Upper lobe of right lung (tissue), 1 donor: Measurements from ENCODE around the gene GTF3C2. TPM values are rescaled to one million over a fixed set of nuclear protein-coding genes. Genes with fewer than 3 reads are reported as not detected.

Experiments
- ATAC-seq: fragments of 200-7000 bp; cut with Tn5 transposase; one replicate; pipeline ENCODE4 v1.9.1; 2020; ENCODE audit warnings: mild to moderate bottlenecking, moderate library complexity
- DNase-seq: peaks from one replicate; pipeline ENCODE4 v3.0.0-alpha.2; 2020
- H3K27ac ChIP-seq: fragments of 200-600 bp; one replicate; pipeline ENCODE4 v1.8.0; 2022
- H3K27me3 ChIP-seq: fragments of 200-600 bp; one replicate; pipeline ENCODE4 v1.8.0; 2022; ENCODE audit warnings: mild to moderate bottlenecking
- H3K36me3 ChIP-seq: fragments of 200-600 bp; one replicate; pipeline ENCODE4 v1.8.0; 2022
- H3K4me1 ChIP-seq: fragments of 200-600 bp; one replicate; pipeline ENCODE4 v1.8.0; 2022
- H3K4me3 ChIP-seq: fragments of 200-600 bp; one replicate; pipeline ENCODE4 v1.8.0; 2022; ENCODE audit warnings: mild to moderate bottlenecking
- H3K9me3 ChIP-seq: fragments of 200-600 bp; one replicate; pipeline ENCODE4 v1.8.0; 2022
- intact Hi-C: fragments of 100-400 bp; cut with DNase I; formaldehyde crosslinking; loops from one replicate; pipeline ENCODE4 v1.11.0; 2022
- total RNA-seq: library from RNA; stranded (reverse); fragmentation: NEBNext Ultra II Directional; extraction: Animal tissue kit (Norgen Biotek cat#: 25700); gene quantifications from one replicate; pipeline ENCODE4 v1.2.1, GENCODE V29; 2021
- TF ChIP-seq, protein P1 (sequence below): fragments of 200-600 bp; IDR thresholded peaks from one replicate; pipeline ENCODE4 v1.8.0; 2022; ENCODE audit warnings: antibody characterized with exemption
- donor health status: DM: no; HTN: yes; CAD: no; lungs with severe emphysema.

GTF3C2 gene
- total RNA-seq, 1 donor from 2014 or later = 54.4 TPM

DNA sequence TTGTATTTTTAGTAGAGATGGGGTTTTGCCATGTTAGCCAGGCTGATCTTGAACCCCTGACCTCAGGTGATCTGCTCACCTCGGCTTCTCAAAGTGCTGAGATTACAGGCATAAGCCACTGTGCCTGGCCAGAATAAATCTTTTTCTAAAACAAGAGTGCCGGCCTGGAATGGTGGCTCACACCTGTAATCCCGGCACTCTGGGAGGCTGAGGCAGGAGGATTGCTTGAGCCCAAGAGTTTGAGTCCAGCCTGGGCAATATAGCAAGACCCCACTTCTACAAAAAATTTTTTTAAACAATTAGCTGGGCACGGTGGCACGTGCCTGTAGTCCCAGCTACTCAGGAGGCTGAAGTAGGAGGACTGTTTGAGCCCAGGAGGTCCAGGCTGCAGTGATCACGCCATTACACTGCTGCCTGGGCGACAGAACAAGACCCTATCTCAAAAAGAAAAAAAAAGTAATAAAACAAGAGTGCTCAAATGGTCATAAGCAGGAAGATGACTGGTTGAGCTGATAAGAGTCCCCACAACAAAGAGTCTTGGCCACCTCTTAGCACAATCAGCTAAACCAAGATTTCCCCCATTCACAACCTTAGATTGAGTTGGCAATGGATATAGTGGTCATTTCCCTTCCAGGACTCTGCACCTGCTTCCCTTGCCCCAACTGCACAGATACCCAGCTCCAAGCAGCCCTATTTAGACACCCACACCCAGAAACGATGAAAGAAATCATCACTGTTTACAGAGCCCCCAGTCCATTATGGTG lies 42.5 kb downstream of the GTF3C2 start:
- H3K4me3 ChIP-seq = no peak overlapping the region
- H3K9me3 ChIP-seq = no peaks in the 10 kb centered on the region
- H3K27me3 ChIP-seq = peaks cover under 1% of the 10 kb centered on the region
- TF ChIP-seq, protein P1, sequence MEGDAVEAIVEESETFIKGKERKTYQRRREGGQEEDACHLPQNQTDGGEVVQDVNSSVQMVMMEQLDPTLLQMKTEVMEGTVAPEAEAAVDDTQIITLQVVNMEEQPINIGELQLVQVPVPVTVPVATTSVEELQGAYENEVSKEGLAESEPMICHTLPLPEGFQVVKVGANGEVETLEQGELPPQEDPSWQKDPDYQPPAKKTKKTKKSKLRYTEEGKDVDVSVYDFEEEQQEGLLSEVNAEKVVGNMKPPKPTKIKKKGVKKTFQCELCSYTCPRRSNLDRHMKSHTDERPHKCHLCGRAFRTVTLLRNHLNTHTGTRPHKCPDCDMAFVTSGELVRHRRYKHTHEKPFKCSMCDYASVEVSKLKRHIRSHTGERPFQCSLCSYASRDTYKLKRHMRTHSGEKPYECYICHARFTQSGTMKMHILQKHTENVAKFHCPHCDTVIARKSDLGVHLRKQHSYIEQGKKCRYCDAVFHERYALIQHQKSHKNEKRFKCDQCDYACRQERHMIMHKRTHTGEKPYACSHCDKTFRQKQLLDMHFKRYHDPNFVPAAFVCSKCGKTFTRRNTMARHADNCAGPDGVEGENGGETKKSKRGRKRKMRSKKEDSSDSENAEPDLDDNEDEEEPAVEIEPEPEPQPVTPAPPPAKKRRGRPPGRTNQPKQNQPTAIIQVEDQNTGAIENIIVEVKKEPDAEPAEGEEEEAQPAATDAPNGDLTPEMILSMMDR = no peak
- no peaks in the 10 kb centered on the region for H3K4me1 ChIP-seq
- DNase-seq (no peak), ATAC-seq (no peak)
- H3K36me3 ChIP-seq = peaks cover 27% of the 10 kb centered on the region
- H3K27ac ChIP-seq = no peak overlapping the region
- intact Hi-C loops = no loop called here

DNA sequence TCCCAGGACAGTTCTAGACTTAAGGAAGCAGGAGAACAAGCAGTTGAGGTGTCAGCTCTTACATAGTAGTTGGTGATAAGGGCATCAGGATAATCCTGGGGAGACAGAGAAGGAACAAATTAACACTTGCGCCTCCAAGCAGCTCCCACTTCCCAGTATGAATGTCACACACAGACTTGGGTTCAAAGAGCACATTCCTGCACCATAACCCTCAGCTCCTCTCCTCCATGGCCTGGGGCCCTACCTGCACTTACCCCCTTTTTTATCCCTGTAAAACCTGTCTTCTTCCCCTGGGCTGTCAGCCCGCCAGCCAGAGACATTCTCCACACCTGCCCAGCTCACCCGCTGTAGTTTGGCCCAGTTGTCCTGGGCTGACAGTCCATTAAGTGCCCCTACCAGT lies 44.4 kb downstream of the GTF3C2 start:
- no peak overlapping the region for H3K27ac ChIP-seq
- peaks cover 9% of the 10 kb centered on the region for H3K4me1 ChIP-seq
- ATAC-seq (no peak), DNase-seq (no peak)
- intact Hi-C loops = no loop called here
- H3K27me3 ChIP-seq = peaks cover 19% of the 10 kb centered on the region
- peaks cover 21% of the 10 kb centered on the region for H3K36me3 ChIP-seq
- H3K9me3 ChIP-seq = no peaks in the 10 kb centered on the region
- H3K4me3 ChIP-seq = no peak overlapping the region
- TF ChIP-seq, protein P1 = no peak

DNA sequence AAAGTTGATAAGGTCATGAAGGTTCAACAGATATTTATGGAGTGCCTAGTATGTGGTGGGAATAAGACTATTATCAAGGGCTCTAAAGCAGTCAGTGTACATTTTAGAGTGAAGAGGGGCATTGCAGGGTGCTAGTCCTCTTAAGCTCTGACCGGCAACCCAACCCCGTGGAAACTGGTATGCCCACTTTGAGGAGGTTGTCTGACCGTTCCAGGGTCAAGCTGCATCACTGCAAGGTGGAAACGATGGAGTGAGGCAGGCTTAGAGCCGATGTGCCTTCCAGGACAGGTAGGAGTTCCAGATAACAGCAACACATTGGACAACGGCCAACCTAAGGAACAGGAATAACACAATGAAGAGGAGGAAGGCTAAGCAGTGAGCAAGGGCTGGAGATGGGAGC lies 46.9 kb downstream of the GTF3C2 start:
- Histone ChIP-seq H3K36me3 (peaks cover 14% of the 10 kb centered on the region), H3K27me3 (peaks cover 37% of the 10 kb centered on the region), H3K4me1 (peaks cover 20% of the 10 kb centered on the region), H3K27ac (no peak overlapping the region), H3K9me3 (no peaks in the 10 kb centered on the region), H3K4me3 (no peak overlapping the region)
- DNase-seq (peak; percentile 2), ATAC-seq (no peak)
- intact Hi-C loops = no loop called here
- TF ChIP-seq, protein P1 = no peak

DNA sequence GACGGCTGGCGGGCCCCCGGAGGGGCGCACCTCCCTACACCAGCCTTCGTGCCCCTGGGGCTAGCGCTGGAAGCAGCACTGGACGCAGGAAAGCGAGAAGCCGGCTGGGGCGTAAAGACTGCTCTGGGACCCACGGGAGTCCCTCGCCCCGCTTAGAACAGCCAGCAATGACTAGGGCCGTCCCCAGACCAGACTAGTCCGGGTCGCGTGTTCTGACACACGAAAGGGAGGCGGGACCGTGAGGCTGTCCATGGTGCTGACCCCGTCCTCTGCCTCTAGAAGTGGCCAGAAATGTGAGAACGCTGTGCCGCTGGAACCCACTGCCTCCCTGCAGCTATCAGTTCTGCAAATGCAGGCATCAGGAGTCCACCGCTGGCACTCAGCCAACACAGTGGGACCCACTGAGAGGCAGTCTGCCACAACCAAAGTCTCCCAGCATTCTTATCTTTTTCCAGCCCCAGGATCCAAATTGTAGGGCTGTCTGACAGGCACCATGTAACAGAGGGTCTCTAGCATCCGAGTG lies 48.1 kb downstream of the GTF3C2 start, which contains the start of gene UCN:
Gene UCN (minus strand): TSS at position 87 of the 523 bp plus-strand sequence. CDS start 550 bp downstream, outside the sequence.
- ATAC-seq (peak; percentile 7), DNase-seq (no peak)
- Histone ChIP-seq H3K4me1 (peaks cover 20% of the 10 kb centered on the region), H3K9me3 (no peaks in the 10 kb centered on the region), H3K4me3 (no peak within 1 kb of the TSS), H3K27me3 (peaks cover 37% of the 10 kb centered on the region), H3K36me3 (peaks cover 14% of the 10 kb centered on the region), H3K27ac (no peak within 1 kb of the TSS)
- TF ChIP-seq, protein P1 = no peak
- intact Hi-C loops = no loop called here

DNA sequence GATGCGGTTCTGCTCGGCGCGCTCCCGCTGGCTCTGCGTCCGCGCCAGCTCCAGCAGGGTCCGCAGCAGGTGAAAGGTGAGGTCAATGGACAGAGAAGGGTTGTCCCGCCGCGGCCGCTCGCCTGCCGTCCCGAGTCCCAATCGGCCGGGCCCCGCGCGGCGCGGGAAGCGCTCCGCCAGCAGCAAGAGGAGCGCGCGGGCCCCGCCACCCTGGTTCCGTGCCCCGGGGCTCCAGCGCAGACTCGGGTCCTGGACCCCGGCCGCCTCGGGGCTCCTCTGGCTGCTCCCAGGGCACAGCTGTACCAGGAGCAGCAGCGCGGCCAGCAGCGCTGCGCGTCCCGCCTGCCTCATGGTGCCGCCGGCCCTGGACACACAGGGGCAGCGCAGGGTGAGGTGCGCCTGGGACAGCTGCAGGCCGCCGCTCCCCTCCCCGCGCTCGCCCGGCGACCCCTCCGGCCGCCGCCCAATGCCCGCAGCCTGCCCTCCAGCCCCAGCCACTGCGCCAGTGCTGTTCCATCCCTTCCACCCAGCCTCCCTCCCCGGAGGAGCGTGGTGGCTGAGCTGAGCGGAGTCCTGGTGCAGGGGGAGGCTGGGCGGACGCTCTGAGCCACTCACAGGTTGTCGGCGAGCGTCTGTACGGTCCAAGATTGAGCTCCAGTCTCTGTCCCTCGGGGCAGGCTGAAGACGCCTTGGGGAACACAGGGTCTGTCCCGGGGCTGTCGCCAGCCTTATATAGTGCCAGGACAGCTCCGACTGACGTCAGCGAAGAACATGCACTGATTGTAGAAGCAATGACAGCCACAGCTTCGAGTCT lies 48.8 kb downstream of the GTF3C2 start:
- Histone ChIP-seq H3K4me1 (peaks cover 20% of the 10 kb centered on the region), H3K9me3 (no peaks in the 10 kb centered on the region), H3K4me3 (no peak overlapping the region), H3K27me3 (peaks cover 37% of the 10 kb centered on the region), H3K36me3 (peaks cover 14% of the 10 kb centered on the region), H3K27ac (no peak overlapping the region)
- DNase-seq (no peak), ATAC-seq (peak; percentile 5)
- intact Hi-C loops = no loop called here
- TF ChIP-seq, protein P1 = no peak
